Neuronal stem cell (in vitro differentiated cells): Measurements from ENCODE around the gene HP1BP3.

ENCODE experiments used
- DNase-seq: peaks from one replicate; pipeline ENCODE4 v3.0.0-alpha.2; 2013; ENCODE audit warnings: low spot score
- H2AFZ ChIP-seq: one replicate; pipeline ENCODE4 v1.6.1; 2013; ENCODE audit warnings: mild to moderate bottlenecking, low read length, inconsistent platforms
- H2AK5ac ChIP-seq: 2 replicates; pipeline ENCODE4 v1.6.1; 2013; ENCODE audit warnings: low read depth, mild to moderate bottlenecking, inconsistent platforms, low read length, moderate library complexity, mixed read lengths
- H2BK120ac ChIP-seq: 2 replicates; pipeline ENCODE4 v1.6.1; 2013; ENCODE audit warnings: low read depth, mild to moderate bottlenecking, inconsistent platforms, low read length, moderate library complexity, mixed read lengths
- H2BK12ac ChIP-seq: one replicate; pipeline ENCODE4 v1.6.1; 2013; ENCODE audit warnings: low read length, inconsistent platforms
- H2BK15ac ChIP-seq: 2 replicates; pipeline ENCODE4 v1.6.1; 2013; ENCODE audit warnings: mild to moderate bottlenecking, low read length, inconsistent platforms, mixed read lengths
- H2BK5ac ChIP-seq: one replicate; pipeline ENCODE4 v1.6.1; 2013; ENCODE audit warnings: inconsistent platforms, mild to moderate bottlenecking, low read length, moderate library complexity
- H3K14ac ChIP-seq: one replicate; pipeline ENCODE4 v1.6.1; 2013; ENCODE audit warnings: low read length, inconsistent platforms
- H3K18ac ChIP-seq: 2 replicates; pipeline ENCODE4 v1.6.1; 2013; ENCODE audit warnings: low read length, inconsistent platforms
- H3K23ac ChIP-seq: 2 replicates; pipeline ENCODE4 v1.6.1; 2013; ENCODE audit warnings: low read depth, mild to moderate bottlenecking, mixed read lengths, low read length, inconsistent platforms; ENCODE audit not compliant: poor library complexity
- H3K27ac ChIP-seq: replicated peaks from 3 replicates; pipeline ENCODE4 v1.5.1; 2013; ENCODE audit warnings: low read length, inconsistent platforms
- H3K27me3 ChIP-seq, 3 experiments: 2 replicates each; pipeline ENCODE4 v1.6.1; 2013; ENCODE audit warnings: low read length in 3 of 3, mild to moderate bottlenecking in 2 of 3, inconsistent platforms in 1 of 3, low read depth in 1 of 3, mixed read lengths in 1 of 3, moderate library complexity in 1 of 3; ENCODE audit not compliant: control insufficient read depth in 3 of 3, insufficient read depth in 3 of 3
- H3K36me3 ChIP-seq, 2 donors: replicated peaks in 1 of 2; 2 replicates each; pipeline ENCODE4 v1.6.1; 2013; ENCODE audit warnings: low read length in 2 of 2; ENCODE audit not compliant: control insufficient read depth in 2 of 2, insufficient read depth in 2 of 2
- H3K4ac ChIP-seq: 2 replicates; pipeline ENCODE4 v1.6.1; 2013; ENCODE audit warnings: inconsistent platforms, mild to moderate bottlenecking, low read length, moderate library complexity
- H3K4me1 ChIP-seq, 2 donors: 1 replicate in 1 of 2; 2 replicates in 1 of 2; pipeline ENCODE4 v1.6.1; 2013; ENCODE audit warnings: low read length in 2 of 2, low read depth in 1 of 2; ENCODE audit not compliant: control insufficient read depth in 2 of 2, insufficient read depth in 1 of 2
- H3K4me2 ChIP-seq: one replicate; pipeline ENCODE4 v1.6.1; 2013; ENCODE audit warnings: mild to moderate bottlenecking, low read length, inconsistent platforms; ENCODE audit not compliant: insufficient read depth, poor library complexity, severe bottlenecking
- H3K4me3 ChIP-seq, 2 donors: 2 replicates each; pipeline ENCODE4 v1.5.1; 2013; ENCODE audit warnings: low read length in 2 of 2, mild to moderate bottlenecking in 2 of 2, inconsistent platforms in 1 of 2, moderate library complexity in 1 of 2
- H3K79me1 ChIP-seq: one replicate; pipeline ENCODE4 v1.6.1; 2013; ENCODE audit warnings: low read depth, mild to moderate bottlenecking, inconsistent platforms, low read length, moderate library complexity
- H3K9ac ChIP-seq: one replicate; pipeline ENCODE4 v1.6.1; 2013; ENCODE audit warnings: mild to moderate bottlenecking, low read depth, low read length, inconsistent platforms; ENCODE audit not compliant: poor library complexity
- H3K9me3 ChIP-seq, 2 donors: replicated peaks in 1 of 2; 2 replicates each; pipeline versions ENCODE3 to v1.6.1; 2013; ENCODE audit warnings: low read length in 2 of 2, mild to moderate bottlenecking in 2 of 2, inconsistent platforms in 1 of 2, low read depth in 1 of 2, mixed read lengths in 1 of 2, moderate library complexity in 1 of 2; ENCODE audit not compliant: control insufficient read depth in 2 of 2, insufficient read depth in 1 of 2
- H4K8ac ChIP-seq: one replicate; pipeline ENCODE4 v1.6.1; 2013; ENCODE audit warnings: low read depth, mild to moderate bottlenecking, inconsistent platforms, low read length, moderate library complexity
- H4K91ac ChIP-seq: one replicate; pipeline ENCODE4 v1.6.1; 2013; ENCODE audit warnings: low read length, low read depth, mild to moderate bottlenecking, inconsistent platforms; ENCODE audit not compliant: poor library complexity
- whole genome bisulfite sequencing, 2 donors: extraction: QIAGEN DNeasy Blood & Tissue Kit; methylation state at CpG; one replicate each; pipeline ENCODE4 v1.1.7; 2013; ENCODE audit warnings: missing lambda C conversion rate in 2 of 2, mixed read lengths in 1 of 2; ENCODE audit not compliant: insufficient read length in 2 of 2, insufficient replicate concordance in 1 of 2; ENCODE audit errors: extremely low coverage in 2 of 2; 5-methylcytosine and 5-hydroxymethylcytosine counted together

The HP1BP3 gene

GRCh38 chr1:20726932-20727745, 60.0 kb downstream of the HP1BP3 start:
- Histone ChIP-seq H3K4me1 (peaks cover 8 to 14% of the 10 kb centered on the region in 2 donors), H4K91ac (no peak overlapping the region), H4K8ac (no peak overlapping the region), H3K36me3 (peaks cover 0 to 2% of the 10 kb centered on the region in 2 donors), H3K79me1 (peaks cover 6% of the 10 kb centered on the region), H3K4me3 (no peak overlapping the region), H3K27me3 (peaks cover 0 to 22% (median 8%) of the 10 kb centered on the region in 3 experiments), H3K9me3 (no peaks in the 10 kb centered on the region), H3K4me2 (no peak overlapping the region), H3K18ac (no peak overlapping the region), H2AK5ac (peak overlapping the region; percentile 63), H3K9ac (peak overlapping the region; percentile 30), H2BK120ac (no peak overlapping the region), H3K14ac (peak overlapping the region; percentile 47), H3K27ac (no peak overlapping the region), H2BK15ac (no peak overlapping the region), H2BK12ac (peak overlapping the region; percentile 73), H3K23ac (peak overlapping the region; percentile 55), H2BK5ac (no peak overlapping the region), H2AFZ (no peak overlapping the region), H3K4ac (no peak overlapping the region)
- no CpG with 5 or more reads among the region's 17 CpGs for WGBS, 2 donors
- no peak for DNase-seq

GRCh38 chr1:20726118-20726911, 60.8 kb downstream of the HP1BP3 start:
- no peak overlapping the region for H4K91ac ChIP-seq
- peaks cover 0 to 18% (median 7%) of the 10 kb centered on the region in 3 experiments for H3K27me3 ChIP-seq
- no peak overlapping the region for H2BK15ac ChIP-seq
- H2BK5ac ChIP-seq, result peak overlapping the region; percentile 75
- no peak for DNase-seq
- no peak overlapping the region for H2BK120ac ChIP-seq
- peak overlapping the region; percentile 77 for H3K9ac ChIP-seq
- H3K79me1 ChIP-seq, result peaks cover 6% of the 10 kb centered on the region
- no peak overlapping the region for H3K4me3 ChIP-seq
- H3K36me3 ChIP-seq, result peaks cover 0 to 2% of the 10 kb centered on the region in 2 donors
- H3K4me2 ChIP-seq, result no peak overlapping the region
- peak overlapping the region; percentile 84 for H2BK12ac ChIP-seq
- H2AFZ ChIP-seq, result no peak overlapping the region
- peak overlapping the region; percentile 38 for H3K14ac ChIP-seq
- WGBS, 2 donors, result no CpG with 5 or more reads among the region's 25 CpGs
- H3K4ac ChIP-seq, result no peak overlapping the region
- no peaks in the 10 kb centered on the region for H3K9me3 ChIP-seq
- H4K8ac ChIP-seq, result peak overlapping the region; percentile 82
- no peak overlapping the region for H3K27ac ChIP-seq
- peak overlapping the region; percentile 17 for H3K18ac ChIP-seq
- H2AK5ac ChIP-seq, result peak overlapping the region; percentile 63
- peaks cover 8 to 14% of the 10 kb centered on the region in 2 donors for H3K4me1 ChIP-seq
- H3K23ac ChIP-seq, result peak overlapping the region; percentile 89

GRCh38 chr1:20725189-20726117, 61.7 kb downstream of the HP1BP3 start:
- no CpG with 5 or more reads among the region's 29 CpGs for WGBS, 2 donors
- no peak overlapping the region for H4K91ac ChIP-seq
- peak overlapping the region; percentile 75 for H2BK5ac ChIP-seq
- H4K8ac ChIP-seq, result no peak overlapping the region
- H3K9ac ChIP-seq, result no peak overlapping the region
- H3K79me1 ChIP-seq, result peaks cover 6% of the 10 kb centered on the region
- peak overlapping the region; percentile 19 for H3K18ac ChIP-seq
- no peak overlapping the region for H3K23ac ChIP-seq
- H2BK120ac ChIP-seq, result no peak overlapping the region
- no peak overlapping the region for H3K4me2 ChIP-seq
- H3K9me3 ChIP-seq, result no peaks in the 10 kb centered on the region
- H3K27me3 ChIP-seq, result peaks cover 0 to 9% (median 0%) of the 10 kb centered on the region in 3 experiments
- no peak overlapping the region for H3K27ac ChIP-seq
- peak overlapping the region; percentile 46 for H2AK5ac ChIP-seq
- H2AFZ ChIP-seq, result no peak overlapping the region
- no peak overlapping the region for H2BK12ac ChIP-seq
- peaks cover 0 to 2% of the 10 kb centered on the region in 2 donors for H3K36me3 ChIP-seq
- no peak for DNase-seq
- H3K4me3 ChIP-seq, result no peak overlapping the region
- no peak overlapping the region for H3K4ac ChIP-seq
- H2BK15ac ChIP-seq, result no peak overlapping the region
- peaks cover 8 to 9% of the 10 kb centered on the region in 2 donors for H3K4me1 ChIP-seq
- no peak overlapping the region for H3K14ac ChIP-seq
